Activated effector memory CD4-positive, alpha-beta T cell treated with anti-CD3 and anti-CD28 coated beads, Interleukin-2, amount 50 U/mL, for 16 hours (primary cell): ENCODE data around the gene BBLN.

ENCODE experiments used
- DNase-seq: peaks from one replicate; pipeline ENCODE4 v3.0.0-alpha.2; 2020

The BBLN gene

DNA sequence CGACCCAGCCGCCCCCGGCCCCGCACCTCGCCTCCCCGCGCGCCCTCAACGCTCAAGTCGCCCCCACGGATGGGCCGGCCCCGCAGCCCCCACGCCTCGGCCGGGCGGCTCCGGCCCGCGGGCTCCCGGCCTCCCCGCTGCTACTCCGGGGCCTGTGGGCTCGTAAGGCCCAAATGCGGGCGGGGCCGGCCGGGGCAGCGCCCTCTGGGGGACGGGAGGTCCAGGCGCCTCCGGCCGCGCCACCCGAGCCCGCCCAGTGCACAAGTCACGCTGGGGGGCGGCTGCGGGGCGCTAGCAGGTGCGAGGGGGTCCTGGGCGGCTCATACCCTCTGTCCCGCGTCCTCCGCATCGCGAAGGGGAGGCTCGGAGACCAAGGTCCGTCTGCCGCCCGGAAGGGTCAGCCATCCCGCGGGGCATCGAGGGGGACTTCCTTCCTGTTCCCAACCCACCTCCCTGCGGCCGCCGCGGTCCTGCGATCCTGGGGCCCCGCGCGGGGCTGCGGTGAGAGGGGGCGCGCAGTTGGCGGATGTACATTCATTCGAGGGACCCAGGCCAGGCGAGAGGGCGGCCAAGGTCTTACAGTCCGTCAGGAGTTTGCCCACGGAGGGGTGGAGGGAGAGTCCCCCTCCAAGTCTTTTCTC, 31.5 kb downstream of the BBLN start, which contains the start of gene CIZ1:
CIZ1 (minus strand) TSS at position 167 of the 641 bp plus-strand sequence. CDS start 715 bp downstream, outside the sequence.
- DNase-seq, result peak; percentile 91

- peak; percentile 84 for DNase-seq
Measured at GRCh38 chr9:128192601-128193371, 32.7 kb downstream of the BBLN start.

DNA sequence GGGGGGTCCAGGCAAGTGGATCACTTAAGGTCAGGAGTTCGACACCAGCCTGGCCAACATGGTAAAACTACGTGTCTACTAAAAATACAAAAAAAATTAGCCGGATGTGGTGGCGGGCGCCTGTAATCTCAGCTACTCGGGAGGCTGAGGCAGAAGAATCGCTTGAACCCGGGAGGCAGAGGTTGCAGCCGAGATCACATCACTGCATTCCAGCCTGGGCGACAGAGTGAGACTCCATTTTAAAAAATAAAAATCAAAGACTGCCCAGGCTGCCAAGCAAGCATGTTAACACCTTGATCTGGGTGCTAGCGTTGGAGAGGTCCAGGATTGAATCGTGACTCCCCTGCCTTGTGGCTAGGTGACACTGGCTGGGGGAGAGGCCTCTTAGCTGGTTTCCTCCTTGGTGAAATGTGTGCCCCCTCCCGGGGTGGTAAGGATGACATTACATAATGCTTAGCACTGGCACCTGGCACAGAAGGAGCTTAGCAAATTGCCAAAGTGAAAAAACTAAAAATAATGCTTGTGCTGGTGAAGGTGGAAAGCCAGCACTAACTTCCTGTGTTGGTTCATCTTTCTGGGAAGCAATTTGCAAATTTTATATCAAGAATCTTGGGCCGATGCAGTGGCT, 33.5 kb downstream of the BBLN start:
- DNase-seq, result no peak

DNA sequence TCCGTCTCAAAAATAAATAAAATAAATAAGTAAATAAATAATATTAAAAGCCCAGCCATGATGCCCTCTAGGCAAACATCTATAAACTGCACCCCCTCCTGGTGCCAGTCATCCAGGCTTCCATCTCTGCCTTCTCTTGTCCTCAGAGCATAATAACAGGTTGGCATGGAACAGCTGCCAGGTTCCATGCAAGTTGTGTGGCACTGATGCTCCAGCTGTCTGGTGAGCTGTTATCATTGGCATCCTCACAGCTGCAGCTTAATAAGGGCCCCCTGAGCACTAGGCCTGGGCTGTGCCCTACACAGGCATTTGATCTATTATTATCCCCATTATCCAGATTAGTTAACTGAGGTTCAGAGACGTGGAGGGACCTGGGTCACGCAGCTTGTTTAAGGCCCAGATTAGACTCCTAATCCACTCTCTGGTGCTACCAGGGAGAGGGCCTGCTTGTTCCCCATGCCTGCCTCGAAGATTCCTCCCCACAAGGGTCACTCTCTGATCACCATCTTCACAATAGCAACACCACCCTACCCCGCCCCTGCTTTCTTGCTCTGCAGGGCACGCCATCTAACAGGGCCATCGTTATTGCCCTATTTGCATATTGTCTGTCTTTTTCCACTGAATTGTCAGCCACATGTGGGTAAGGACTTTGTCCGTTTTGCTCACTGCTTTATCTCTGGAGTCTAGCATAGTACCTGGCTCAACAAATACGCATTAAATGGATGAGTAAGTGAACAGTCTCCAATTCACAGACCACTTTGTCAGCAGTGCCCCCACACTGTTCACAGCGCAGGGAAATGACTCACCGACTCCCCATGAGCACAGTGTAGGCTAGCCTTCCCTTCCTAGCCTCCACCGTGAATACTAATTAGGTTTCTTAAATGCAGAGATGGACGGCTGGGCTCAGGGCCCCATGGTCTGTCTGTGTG, 41.6 kb downstream of the BBLN start:
- no peak for DNase-seq

GRCh38 chr9:128202648-128203023, 42.6 kb downstream of the BBLN start:
- no peak for DNase-seq

DNA sequence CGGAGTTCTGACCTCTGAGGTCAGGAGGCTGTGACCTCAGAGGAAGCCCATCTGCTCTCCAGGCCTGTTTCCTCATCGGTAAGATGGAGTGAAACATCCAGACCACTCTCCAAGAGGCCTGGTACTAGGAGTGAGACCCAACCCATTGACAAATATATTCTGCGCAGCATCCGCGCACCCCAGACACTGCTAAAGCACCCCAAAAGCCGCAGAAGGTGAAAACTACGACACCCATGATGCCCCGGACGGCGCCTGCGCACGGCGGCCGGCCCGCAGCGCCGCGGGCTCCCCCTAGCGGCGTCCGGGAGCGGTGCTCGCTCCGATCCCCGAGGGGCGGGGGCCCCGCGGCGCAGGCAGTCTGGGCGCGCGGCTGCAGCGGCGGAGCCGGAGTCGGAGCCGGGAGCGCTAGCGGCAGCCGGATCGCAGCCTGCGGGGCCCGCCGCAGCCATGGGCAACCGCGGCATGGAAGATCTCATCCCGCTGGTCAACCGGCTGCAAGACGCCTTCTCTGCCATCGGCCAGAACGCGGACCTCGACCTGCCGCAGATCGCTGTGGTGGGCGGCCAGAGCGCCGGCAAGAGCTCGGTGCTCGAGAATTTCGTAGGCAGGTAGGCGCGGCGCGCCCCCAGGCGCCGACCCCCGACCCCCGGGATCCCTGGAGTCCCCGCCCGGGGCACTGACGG, 43.1 kb downstream of the BBLN start, which contains the start of gene DNM1:
DNM1 (plus strand) TSS at position 356 of the 683 bp plus-strand sequence; CDS start at position 448, 92 bp downstream.
- DNase-seq, result peak; percentile 89

- DNase-seq, result peak; percentile 66
Measured at GRCh38 chr9:128203707-128204551, 43.9 kb downstream of the BBLN start.

DNA sequence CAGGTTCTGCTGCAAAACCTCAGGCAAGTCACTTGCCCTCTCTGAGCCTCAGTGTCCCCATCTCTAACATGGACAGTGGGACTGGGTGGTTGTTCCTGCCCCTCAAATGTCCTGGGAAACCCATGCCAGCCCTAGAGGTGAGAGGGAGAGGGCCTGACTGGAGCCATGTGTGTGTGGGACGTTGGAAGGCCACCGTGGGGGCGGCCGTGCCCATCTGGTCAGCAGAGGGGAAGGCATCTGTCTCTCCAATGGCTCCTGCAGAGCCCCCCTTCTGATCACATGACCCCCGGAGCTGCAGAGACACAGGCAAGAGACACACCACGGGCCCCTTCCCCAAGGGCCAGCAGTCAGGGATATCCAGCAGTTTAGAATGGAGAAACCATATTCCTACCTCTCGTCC, 44.8 kb downstream of the BBLN start:
- no peak for DNase-seq

- DNase-seq, result no peak
Measured at GRCh38 chr9:128205296-128205944, 45.4 kb downstream of the BBLN start.

DNA sequence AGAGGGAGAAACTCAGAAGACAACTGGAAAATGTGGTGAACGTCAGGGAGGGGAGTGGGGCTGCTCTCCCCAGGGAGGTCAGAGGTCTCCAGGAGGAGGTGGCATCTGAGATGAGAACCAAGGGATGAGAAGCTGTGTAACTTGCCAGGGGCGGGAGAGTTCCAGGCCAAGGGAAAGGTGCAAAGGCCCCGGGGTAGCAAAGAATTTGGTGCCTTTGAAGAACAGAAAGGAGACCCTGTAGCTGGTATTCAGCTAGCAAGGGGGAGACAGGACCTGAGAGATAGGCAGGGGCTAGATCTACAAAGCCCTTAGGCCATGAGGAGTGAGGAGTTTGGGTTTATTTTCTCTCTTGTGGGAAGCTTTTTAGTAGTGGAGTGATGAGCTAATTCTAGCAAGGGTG, 46.4 kb downstream of the BBLN start:
- no peak for DNase-seq

GRCh38 chr9:128206916-128207910, 47.1 kb downstream of the BBLN start:
- no peak for DNase-seq

- no peak for DNase-seq
Measured at GRCh38 chr9:128208386-128208785, 48.3 kb downstream of the BBLN start.

DNA sequence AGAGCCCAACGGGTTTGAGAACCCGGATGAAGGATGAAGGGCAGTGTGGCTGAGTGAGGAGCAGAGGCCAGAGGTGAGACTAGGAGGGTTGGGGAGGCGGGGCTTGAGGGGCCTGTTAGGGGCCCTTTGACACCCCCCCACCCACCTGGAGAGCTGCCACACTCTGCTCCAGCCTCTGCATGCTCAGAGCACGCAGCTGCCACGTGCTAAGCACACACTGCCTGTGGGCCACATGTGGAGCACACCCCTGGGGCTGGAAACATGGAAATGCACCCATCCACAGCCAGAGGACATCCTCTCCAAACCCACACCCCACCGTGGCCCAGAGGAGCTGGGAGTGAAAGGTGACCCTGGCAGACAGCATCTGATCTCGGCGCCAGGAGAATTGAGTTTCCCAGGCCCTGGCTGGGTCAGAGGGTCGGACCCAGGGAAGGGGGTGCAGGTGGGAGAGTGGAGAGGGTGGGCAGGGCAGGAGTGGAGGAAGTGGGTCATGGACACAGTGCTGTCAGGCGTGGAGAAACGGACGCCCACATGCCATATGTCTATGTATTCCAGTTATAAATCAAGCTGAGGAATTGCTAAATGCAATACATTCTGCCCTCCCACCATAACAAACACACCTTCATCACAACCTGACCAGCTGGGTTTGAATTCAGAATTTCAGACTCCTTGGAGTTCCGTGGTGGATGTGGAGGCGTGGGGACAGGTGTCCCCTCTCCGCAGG, 49.0 kb downstream of the BBLN start:
- DNase-seq, result no peak

GRCh38 chr9:128211186-128211980, 51.3 kb downstream of the BBLN start:
- no peak for DNase-seq

DNA sequence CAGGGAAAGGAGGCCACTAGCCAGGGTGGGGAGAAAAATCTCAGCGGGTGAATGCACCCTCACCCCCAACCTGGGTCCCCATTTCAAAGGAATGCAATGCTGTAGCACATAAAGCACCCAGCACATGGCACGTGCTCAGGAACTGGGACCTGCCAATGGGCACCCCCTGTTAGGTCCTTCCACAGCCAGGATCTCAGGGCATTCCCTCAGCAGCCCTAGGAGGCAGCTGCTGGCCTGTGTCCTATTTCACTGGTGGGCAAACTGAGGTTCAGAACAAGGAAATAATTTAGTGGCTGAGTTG, 51.9 kb downstream of the BBLN start:
- DNase-seq, result no peak
